HEK293 (cell line): ENCODE data around the gene PSAP.

ENCODE experiments used
- CTCF ChIA-PET: fragments of 350-600 bp; formaldehyde crosslinking; extraction: SDS; loops from one replicate; lab custom pipeline; 2021; ENCODE audit warnings: antibody characterized with exemption; lab: Yijun Ruan, JAX
- POLR2A ChIA-PET: fragments of 300-600 bp; formaldehyde crosslinking; extraction: SDS; loops from one replicate; lab custom pipeline; 2020; ENCODE audit warnings: antibody characterized with exemption, inconsistent platforms; lab: Yijun Ruan, JAX
- H3K27ac ChIP-seq: fragments of 200-500 bp; sonication (Bioruptor generic); 2 replicates; pipeline ENCODE4 v1.5.1; 2014; ENCODE audit warnings: low read depth, low read length, control low read depth, inconsistent platforms; ENCODE audit errors: extremely low read depth
- H3K36me3 ChIP-seq, 2 experiments: fragments of 200-500 bp in 1 of 2; sonication (Bioruptor generic) in 1 of 2; 1 replicate in 1 of 2; 2 replicates in 1 of 2; pipeline ENCODE4 v1.5.1; 2014 to 2017; ENCODE audit warnings: inconsistent platforms in 2 of 2, low read length in 2 of 2; ENCODE audit not compliant: control insufficient read depth in 2 of 2, insufficient read depth in 1 of 2
- H3K4me1 ChIP-seq: fragments of 200-500 bp; sonication (Bioruptor generic); 2 replicates; pipeline ENCODE4 v1.5.1; 2014; ENCODE audit warnings: mild to moderate bottlenecking, low read length, inconsistent platforms; ENCODE audit not compliant: control insufficient read depth, insufficient read depth
- H3K4me3 ChIP-seq: 2 replicates; pipeline ENCODE4 v1.5.1; 2011; ENCODE audit warnings: low read depth, mild to moderate bottlenecking, control low read depth, low read length, moderate library complexity
- H3K9me3 ChIP-seq: fragments of 200-500 bp; sonication (Bioruptor generic); 2 replicates; pipeline ENCODE4 v1.5.1; 2014; ENCODE audit warnings: low read depth, low read length, inconsistent platforms; ENCODE audit not compliant: control insufficient read depth, insufficient read depth
- BCL6B ChIP-seq: fragments of 450-650 bp; formaldehyde crosslinking; IDR thresholded peaks from 2 replicates; pipeline ENCODE4 v1.5.1; 2017; ENCODE audit warnings: missing biosample characterization, missing genetic modification characterization
- GLIS2 ChIP-seq: fragments of 450-650 bp; formaldehyde crosslinking; IDR thresholded peaks from 2 replicates; pipeline ENCODE4 v1.5.1; 2016; ENCODE audit warnings: missing biosample characterization, missing genetic modification characterization
- MYNN ChIP-seq: fragments of 450-650 bp; formaldehyde crosslinking; IDR thresholded peaks from 2 replicates; pipeline ENCODE4 v1.5.1; 2016; ENCODE audit warnings: missing biosample characterization, missing genetic modification characterization, borderline replicate concordance
- TSHZ1 ChIP-seq: fragments of 450-650 bp; formaldehyde crosslinking; IDR thresholded peaks from 2 replicates; pipeline ENCODE4 v1.5.1; 2016; ENCODE audit warnings: missing biosample characterization, missing genetic modification characterization, borderline replicate concordance
- ZIC2 ChIP-seq: fragments of 450-650 bp; formaldehyde crosslinking; IDR thresholded peaks from 2 replicates; pipeline ENCODE4 v1.5.1; 2016; ENCODE audit warnings: missing biosample characterization, missing genetic modification characterization
- ZNF2 ChIP-seq: fragments of 450-650 bp; formaldehyde crosslinking; IDR thresholded peaks from 2 replicates; pipeline ENCODE4 v1.5.1; 2016; ENCODE audit warnings: missing biosample characterization, missing genetic modification characterization
- ZNF211 ChIP-seq: fragments of 450-650 bp; formaldehyde crosslinking; IDR thresholded peaks from 2 replicates; pipeline ENCODE4 v1.5.1; 2016; ENCODE audit warnings: low read depth, missing biosample characterization, missing genetic modification characterization
- ZNF266 ChIP-seq: fragments of 450-650 bp; formaldehyde crosslinking; IDR thresholded peaks from 2 replicates; pipeline ENCODE4 v1.5.1; 2016; ENCODE audit warnings: missing biosample characterization, missing genetic modification characterization, low read depth
- ZNF354C ChIP-seq: fragments of 450-650 bp; formaldehyde crosslinking; IDR thresholded peaks from 2 replicates; pipeline ENCODE4 v1.5.1; 2016; ENCODE audit warnings: missing biosample characterization, missing genetic modification characterization, low read depth, borderline replicate concordance
- ZNF37A ChIP-seq: fragments of 450-650 bp; IDR thresholded peaks from 2 replicates; pipeline ENCODE4 v1.5.1; 2018; ENCODE audit warnings: missing biosample characterization, missing genetic modification characterization
- ZNF391 ChIP-seq: fragments of 450-650 bp; formaldehyde crosslinking; IDR thresholded peaks from 2 replicates; pipeline ENCODE4 v1.5.1; 2016; ENCODE audit warnings: low read depth, missing biosample characterization, missing genetic modification characterization, borderline replicate concordance
- ZNF426 ChIP-seq: fragments of 450-650 bp; formaldehyde crosslinking; IDR thresholded peaks from 2 replicates; pipeline ENCODE4 v1.5.1; 2017; ENCODE audit warnings: missing biosample characterization, missing genetic modification characterization, mild to moderate bottlenecking, inconsistent platforms, moderate library complexity
- ZNF433 ChIP-seq: fragments of 450-650 bp; formaldehyde crosslinking; IDR thresholded peaks from 2 replicates; pipeline ENCODE4 v1.5.1; 2016; ENCODE audit warnings: missing biosample characterization, missing genetic modification characterization, low read depth
- ZNF560 ChIP-seq: fragments of 450-650 bp; formaldehyde crosslinking; IDR thresholded peaks from 2 replicates; pipeline ENCODE4 v1.5.1; 2017; ENCODE audit warnings: missing biosample characterization, missing genetic modification characterization, borderline replicate concordance
- ZNF677 ChIP-seq: fragments of 450-650 bp; IDR thresholded peaks from 2 replicates; pipeline ENCODE4 v1.5.0; 2018; ENCODE audit warnings: missing biosample characterization, mild to moderate bottlenecking, missing genetic modification characterization, moderate library complexity
- ZNF747 ChIP-seq: fragments of 450-650 bp; formaldehyde crosslinking; IDR thresholded peaks from 2 replicates; pipeline ENCODE4 v1.5.1; 2016; ENCODE audit warnings: missing biosample characterization, missing genetic modification characterization
- ZSCAN4 ChIP-seq: fragments of 450-650 bp; formaldehyde crosslinking; IDR thresholded peaks from 2 replicates; pipeline ENCODE4 v1.5.1; 2017; ENCODE audit warnings: missing biosample characterization, missing genetic modification characterization
- TF ChIP-seq, protein P1 (sequence below): fragments of 450-650 bp; formaldehyde crosslinking; IDR thresholded peaks from 2 replicates; pipeline ENCODE4 v1.5.1; 2016; ENCODE audit warnings: missing biosample characterization, missing genetic modification characterization
- TF ChIP-seq, protein P2 (sequence below): fragments of 450-650 bp; formaldehyde crosslinking; IDR thresholded peaks from 2 replicates; pipeline ENCODE4 v1.5.1; 2016; ENCODE audit warnings: missing biosample characterization, missing genetic modification characterization
- TF ChIP-seq, protein P3 (sequence below): fragments of 450-650 bp; IDR thresholded peaks from 2 replicates; pipeline ENCODE4 v1.5.1; 2018; ENCODE audit warnings: missing biosample characterization, missing genetic modification characterization
- TF ChIP-seq, protein P4 (sequence below): fragments of 450-650 bp; formaldehyde crosslinking; IDR thresholded peaks from 2 replicates; pipeline ENCODE4 v1.5.1; 2016; ENCODE audit warnings: missing biosample characterization, missing genetic modification characterization

PSAP gene

DNA sequence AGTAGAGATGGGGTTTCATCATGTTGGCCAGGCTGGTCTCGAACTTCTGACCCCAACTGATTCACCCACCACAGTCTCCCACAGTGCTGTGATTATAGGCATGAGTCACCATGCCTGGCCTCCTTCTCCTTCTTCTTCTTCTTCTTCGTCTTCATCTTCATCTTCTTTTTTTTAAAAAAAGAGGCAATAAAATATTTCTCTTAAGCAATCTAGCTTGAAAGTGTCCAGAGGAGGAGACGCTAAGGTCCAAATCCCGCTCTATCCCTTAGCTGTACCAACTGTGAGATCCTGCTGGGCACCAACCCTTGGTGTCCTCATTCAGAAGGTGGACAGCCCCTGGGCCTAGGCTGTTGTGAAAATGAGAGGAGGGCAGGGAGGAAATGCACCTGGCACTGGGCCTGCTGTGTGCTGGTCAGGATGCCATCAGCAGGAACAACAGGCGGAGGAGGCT, 13.9 kb upstream of the PSAP start:
- H3K36me3 ChIP-seq = no peaks in the 10 kb centered on the region
- no peak overlapping the region for H3K27ac ChIP-seq
- no peaks in the 10 kb centered on the region for H3K9me3 ChIP-seq
- H3K4me1 ChIP-seq = peaks cover 10% of the 10 kb centered on the region
- ChIA-PET POLR2A (no interaction called here), CTCF (interaction anchor here (0.6 to 1.3 kb wide), 3 partner anchors 31 to 245 kb away, joined by 3 to 5 read pairs (median 3); no protein-coding TSS in a partner anchor)
- no peak overlapping the region for H3K4me3 ChIP-seq
- TF ChIP-seq ZNF266 (tag by site-specific recombination) (no peak), ZNF354C (tag by site-specific recombination) (no peak), ZNF37A (no peak), ZIC2 (tag by site-specific recombination) (peak; percentile 23; the same call in 1 of the 2 replicates)
- TF ChIP-seq, protein P1, sequence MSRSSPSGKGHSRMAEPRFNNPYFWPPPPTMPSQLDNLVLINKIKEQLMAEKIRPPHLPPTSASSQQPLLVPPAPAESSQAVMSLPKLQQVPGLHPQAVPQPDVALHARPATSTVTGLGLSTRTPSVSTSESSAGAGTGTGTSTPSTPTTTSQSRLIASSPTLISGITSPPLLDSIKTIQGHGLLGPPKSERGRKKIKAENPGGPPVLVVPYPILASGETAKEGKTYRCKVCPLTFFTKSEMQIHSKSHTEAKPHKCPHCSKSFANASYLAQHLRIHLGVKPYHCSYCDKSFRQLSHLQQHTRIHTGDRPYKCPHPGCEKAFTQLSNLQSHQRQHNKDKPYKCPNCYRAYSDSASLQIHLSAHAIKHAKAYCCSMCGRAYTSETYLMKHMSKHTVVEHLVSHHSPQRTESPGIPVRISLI (tag by site-specific recombination) = 0 out of 2 replicates have a peak, but pooled peaks have one; percentile 53
- TF ChIP-seq, protein P2, sequence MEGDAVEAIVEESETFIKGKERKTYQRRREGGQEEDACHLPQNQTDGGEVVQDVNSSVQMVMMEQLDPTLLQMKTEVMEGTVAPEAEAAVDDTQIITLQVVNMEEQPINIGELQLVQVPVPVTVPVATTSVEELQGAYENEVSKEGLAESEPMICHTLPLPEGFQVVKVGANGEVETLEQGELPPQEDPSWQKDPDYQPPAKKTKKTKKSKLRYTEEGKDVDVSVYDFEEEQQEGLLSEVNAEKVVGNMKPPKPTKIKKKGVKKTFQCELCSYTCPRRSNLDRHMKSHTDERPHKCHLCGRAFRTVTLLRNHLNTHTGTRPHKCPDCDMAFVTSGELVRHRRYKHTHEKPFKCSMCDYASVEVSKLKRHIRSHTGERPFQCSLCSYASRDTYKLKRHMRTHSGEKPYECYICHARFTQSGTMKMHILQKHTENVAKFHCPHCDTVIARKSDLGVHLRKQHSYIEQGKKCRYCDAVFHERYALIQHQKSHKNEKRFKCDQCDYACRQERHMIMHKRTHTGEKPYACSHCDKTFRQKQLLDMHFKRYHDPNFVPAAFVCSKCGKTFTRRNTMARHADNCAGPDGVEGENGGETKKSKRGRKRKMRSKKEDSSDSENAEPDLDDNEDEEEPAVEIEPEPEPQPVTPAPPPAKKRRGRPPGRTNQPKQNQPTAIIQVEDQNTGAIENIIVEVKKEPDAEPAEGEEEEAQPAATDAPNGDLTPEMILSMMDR (tag by site-specific recombination) = no peak
- TF ChIP-seq, protein P3, sequence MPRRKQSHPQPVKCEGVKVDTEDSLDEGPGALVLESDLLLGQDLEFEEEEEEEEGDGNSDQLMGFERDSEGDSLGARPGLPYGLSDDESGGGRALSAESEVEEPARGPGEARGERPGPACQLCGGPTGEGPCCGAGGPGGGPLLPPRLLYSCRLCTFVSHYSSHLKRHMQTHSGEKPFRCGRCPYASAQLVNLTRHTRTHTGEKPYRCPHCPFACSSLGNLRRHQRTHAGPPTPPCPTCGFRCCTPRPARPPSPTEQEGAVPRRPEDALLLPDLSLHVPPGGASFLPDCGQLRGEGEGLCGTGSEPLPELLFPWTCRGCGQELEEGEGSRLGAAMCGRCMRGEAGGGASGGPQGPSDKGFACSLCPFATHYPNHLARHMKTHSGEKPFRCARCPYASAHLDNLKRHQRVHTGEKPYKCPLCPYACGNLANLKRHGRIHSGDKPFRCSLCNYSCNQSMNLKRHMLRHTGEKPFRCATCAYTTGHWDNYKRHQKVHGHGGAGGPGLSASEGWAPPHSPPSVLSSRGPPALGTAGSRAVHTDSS = peak; percentile 92

DNA sequence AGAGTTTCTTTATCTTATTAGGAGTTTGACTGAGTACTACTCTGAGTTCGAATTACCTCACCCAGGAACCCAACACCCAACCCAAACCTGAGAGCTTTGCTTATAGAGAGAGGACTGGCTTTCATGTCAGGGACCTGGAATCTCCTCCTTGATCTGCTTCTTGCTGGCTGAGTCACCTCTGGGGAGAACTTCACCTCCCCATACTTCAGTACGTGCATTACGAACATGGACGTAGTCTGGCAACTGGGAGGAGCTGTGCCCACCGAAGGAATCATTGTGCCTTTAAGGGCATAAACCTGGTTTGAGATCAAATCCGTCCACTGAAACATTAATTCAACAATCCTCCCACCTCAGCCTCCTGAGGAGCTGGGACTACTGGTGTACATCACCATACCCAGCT, 12.2 kb upstream of the PSAP start:
- no peaks in the 10 kb centered on the region for H3K9me3 ChIP-seq
- no peak overlapping the region for H3K4me3 ChIP-seq
- ChIA-PET POLR2A (no interaction called here), CTCF (no interaction called here)
- H3K36me3 ChIP-seq = no peaks in the 10 kb centered on the region
- peaks cover 8% of the 10 kb centered on the region for H3K4me1 ChIP-seq
- H3K27ac ChIP-seq = no peak overlapping the region
- TF ChIP-seq TSHZ1 (tag by site-specific recombination) = no peak
- no peak for TF ChIP-seq ZNF560 (tag by site-specific recombination)
- no peak for TF ChIP-seq ZNF37A
- TF ChIP-seq ZNF426 (tag by site-specific recombination) = no peak
- no peak for TF ChIP-seq ZSCAN4 (tag by site-specific recombination)
- no peak for TF ChIP-seq ZNF433 (tag by site-specific recombination)
- TF ChIP-seq ZNF677 (tag by site-specific recombination) = no peak
- no peak for TF ChIP-seq ZNF2
- TF ChIP-seq ZNF391 = no peak
- TF ChIP-seq ZNF747 (tag by site-specific recombination) = no peak
- TF ChIP-seq, protein P4, sequence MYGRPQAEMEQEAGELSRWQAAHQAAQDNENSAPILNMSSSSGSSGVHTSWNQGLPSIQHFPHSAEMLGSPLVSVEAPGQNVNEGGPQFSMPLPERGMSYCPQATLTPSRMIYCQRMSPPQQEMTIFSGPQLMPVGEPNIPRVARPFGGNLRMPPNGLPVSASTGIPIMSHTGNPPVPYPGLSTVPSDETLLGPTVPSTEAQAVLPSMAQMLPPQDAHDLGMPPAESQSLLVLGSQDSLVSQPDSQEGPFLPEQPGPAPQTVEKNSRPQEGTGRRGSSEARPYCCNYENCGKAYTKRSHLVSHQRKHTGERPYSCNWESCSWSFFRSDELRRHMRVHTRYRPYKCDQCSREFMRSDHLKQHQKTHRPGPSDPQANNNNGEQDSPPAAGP (tag by site-specific recombination) = no peak
- no peak for TF ChIP-seq ZNF211 (tag by site-specific recombination)
- no peak for TF ChIP-seq BCL6B (tag by site-specific recombination)
- no peak for TF ChIP-seq GLIS2 (tag by site-specific recombination)
- TF ChIP-seq MYNN = no peak
